Natural killer cell treated with Interleukin-12 subunit alpha and Interleukin-12 subunit beta and Interleukin-15 and Interleukin-18, amount 100 ng/mL, for 72 hours (primary cell): ENCODE measurements around the gene CACNA1H. TPM values are rescaled to one million over a fixed set of nuclear protein-coding genes. Genes with fewer than 3 reads are reported as not detected.

Experiments used
- ATAC-seq, 2 donors: fragments of 150-1000 bp; cut with Tn5 transposase in 1 of 2; sonication (Bioruptor Pico), chemical (Tn5 transposase) in 1 of 2; 2 replicates each; pipeline ENCODE4 v1.10.0; 2021
- DNase-seq: peaks from one replicate; pipeline ENCODE4 v3.0.0; 2022; ENCODE audit warnings: low spot score
- H3K27ac Mint-ChIP-seq, 2 donors: 1 replicate in 1 of 2; 2 replicates in 1 of 2; pipeline ENCODE4 v1.8.0; 2022; ENCODE audit warnings: mixed read lengths in 2 of 2, mild to moderate bottlenecking in 1 of 2, moderate library complexity in 1 of 2
- H3K27me3 Mint-ChIP-seq, 2 donors: 1 replicate in 1 of 2; 2 replicates in 1 of 2; pipeline ENCODE4 v1.8.0; 2022; ENCODE audit warnings: mixed read lengths in 2 of 2
- H3K36me3 Mint-ChIP-seq: one replicate; pipeline ENCODE4 v1.8.0; 2022; ENCODE audit warnings: mixed read lengths
- H3K4me1 Mint-ChIP-seq, 2 donors: 1 replicate in 1 of 2; 2 replicates in 1 of 2; pipeline ENCODE4 v1.8.0; 2022; ENCODE audit warnings: low read depth in 2 of 2, mixed read lengths in 2 of 2, mild to moderate bottlenecking in 1 of 2
- H3K4me3 Mint-ChIP-seq: one replicate; pipeline ENCODE4 v1.8.0; 2022; ENCODE audit warnings: mixed read lengths
- H3K9me3 Mint-ChIP-seq: 2 replicates; pipeline ENCODE4 v1.8.0; 2022; ENCODE audit warnings: mixed read lengths
- total RNA-seq, 2 donors: library from RNA; stranded (reverse); gene quantifications; one replicate each; pipeline ENCODE4 v1.2.3, GENCODE V29; 2022

The CACNA1H gene
- total RNA-seq, 2 donors from 2014 or later = 0.21 to 0.31 TPM

GRCh38 chr16:1174477-1175357 lies 21.8 kb downstream of the CACNA1H start:
- H3K27ac Mint-ChIP-seq = no peak overlapping the region
- H3K9me3 Mint-ChIP-seq = no peaks in the 10 kb centered on the region
- H3K4me3 Mint-ChIP-seq = no peak overlapping the region
- no peaks in the 10 kb centered on the region for H3K27me3 Mint-ChIP-seq
- DNase-seq = no peak
- ATAC-seq = no peak
- no peaks in the 10 kb centered on the region for H3K4me1 Mint-ChIP-seq
- H3K36me3 Mint-ChIP-seq = no peaks in the 10 kb centered on the region

- Mint-ChIP-seq H3K4me1 (no peaks in the 10 kb centered on the region), H3K27me3 (no peaks in the 10 kb centered on the region), H3K9me3 (no peaks in the 10 kb centered on the region), H3K4me3 (no peak overlapping the region), H3K36me3 (no peaks in the 10 kb centered on the region), H3K27ac (no peak overlapping the region)
- ATAC-seq (no peak), DNase-seq (no peak)
Measured at GRCh38 chr16:1175566-1176279, 22.8 kb downstream of the CACNA1H start.

- Mint-ChIP-seq H3K4me1 (no peaks in the 10 kb centered on the region), H3K4me3 (no peak overlapping the region), H3K36me3 (no peaks in the 10 kb centered on the region), H3K9me3 (no peaks in the 10 kb centered on the region), H3K27me3 (no peaks in the 10 kb centered on the region), H3K27ac (no peak overlapping the region)
- DNase-seq (no peak), ATAC-seq (no peak)
Measured at GRCh38 chr16:1176280-1176897, 23.5 kb downstream of the CACNA1H start.

- Mint-ChIP-seq H3K4me1 (no peaks in the 10 kb centered on the region), H3K27me3 (no peaks in the 10 kb centered on the region), H3K9me3 (no peaks in the 10 kb centered on the region), H3K36me3 (no peaks in the 10 kb centered on the region), H3K27ac (no peak overlapping the region), H3K4me3 (no peak overlapping the region)
- ATAC-seq (no peak), DNase-seq (no peak)
Measured at GRCh38 chr16:1177053-1177452, 24.1 kb downstream of the CACNA1H start.

GRCh38 chr16:1177750-1178149 lies 24.8 kb downstream of the CACNA1H start:
- no peak overlapping the region for H3K4me3 Mint-ChIP-seq
- H3K27ac Mint-ChIP-seq = no peak overlapping the region
- H3K4me1 Mint-ChIP-seq = no peaks in the 10 kb centered on the region
- no peaks in the 10 kb centered on the region for H3K36me3 Mint-ChIP-seq
- ATAC-seq (no peak), DNase-seq (no peak)
- no peaks in the 10 kb centered on the region for H3K9me3 Mint-ChIP-seq
- H3K27me3 Mint-ChIP-seq = no peaks in the 10 kb centered on the region

GRCh38 chr16:1178295-1178910 lies 25.5 kb downstream of the CACNA1H start:
- Mint-ChIP-seq H3K9me3 (no peaks in the 10 kb centered on the region), H3K27ac (no peak overlapping the region), H3K4me1 (no peaks in the 10 kb centered on the region), H3K27me3 (no peaks in the 10 kb centered on the region), H3K4me3 (no peak overlapping the region), H3K36me3 (no peaks in the 10 kb centered on the region)
- ATAC-seq = no peak
- no peak for DNase-seq

GRCh38 chr16:1180549-1181403 lies 27.9 kb downstream of the CACNA1H start:
- H3K9me3 Mint-ChIP-seq = no peaks in the 10 kb centered on the region
- H3K27me3 Mint-ChIP-seq = no peaks in the 10 kb centered on the region
- DNase-seq (no peak), ATAC-seq (no peak)
- H3K4me3 Mint-ChIP-seq = no peak overlapping the region
- no peaks in the 10 kb centered on the region for H3K4me1 Mint-ChIP-seq
- no peak overlapping the region for H3K27ac Mint-ChIP-seq
- H3K36me3 Mint-ChIP-seq = no peaks in the 10 kb centered on the region

- Mint-ChIP-seq H3K27me3 (no peaks in the 10 kb centered on the region), H3K27ac (no peak overlapping the region), H3K4me3 (no peak overlapping the region), H3K4me1 (no peaks in the 10 kb centered on the region), H3K9me3 (no peaks in the 10 kb centered on the region), H3K36me3 (no peaks in the 10 kb centered on the region)
- ATAC-seq = no peak
- no peak for DNase-seq
Measured at GRCh38 chr16:1181404-1182315, 28.8 kb downstream of the CACNA1H start.

- Mint-ChIP-seq H3K27ac (no peak overlapping the region), H3K36me3 (no peaks in the 10 kb centered on the region), H3K27me3 (no peaks in the 10 kb centered on the region), H3K4me3 (no peak overlapping the region), H3K9me3 (no peaks in the 10 kb centered on the region), H3K4me1 (no peaks in the 10 kb centered on the region)
- ATAC-seq = no peak
- no peak for DNase-seq
Measured at GRCh38 chr16:1182316-1182671, 29.4 kb downstream of the CACNA1H start.

GRCh38 chr16:1182950-1183907 lies 30.3 kb downstream of the CACNA1H start:
- DNase-seq = no peak

GRCh38 chr16:1184156-1184868 lies 31.4 kb downstream of the CACNA1H start:
- no peaks in the 10 kb centered on the region for H3K4me1 Mint-ChIP-seq
- no peaks in the 10 kb centered on the region for H3K27me3 Mint-ChIP-seq
- no peaks in the 10 kb centered on the region for H3K9me3 Mint-ChIP-seq
- no peak overlapping the region for H3K4me3 Mint-ChIP-seq
- no peak for ATAC-seq
- no peak for DNase-seq
- no peaks in the 10 kb centered on the region for H3K36me3 Mint-ChIP-seq
- no peak overlapping the region for H3K27ac Mint-ChIP-seq

More at GRCh38 chr16:1182950-1183907, 30.3 kb downstream of the CACNA1H start:
- no peaks in the 10 kb centered on the region for H3K9me3 Mint-ChIP-seq
- H3K4me3 Mint-ChIP-seq = no peak overlapping the region
- H3K27me3 Mint-ChIP-seq = no peaks in the 10 kb centered on the region
- ATAC-seq = no peak
- no peaks in the 10 kb centered on the region for H3K36me3 Mint-ChIP-seq
- H3K27ac Mint-ChIP-seq = no peak overlapping the region
- H3K4me1 Mint-ChIP-seq = no peaks in the 10 kb centered on the region
